Gastrocnemius medialis (tissue), 4 donors: ENCODE data around the gene KLHL6. TPM values are rescaled to one million over a fixed set of nuclear protein-coding genes. Genes with fewer than 3 reads are reported as not detected.
A peak's percentile ranks its signal among the peaks of the same experiment; 100 is the strongest.
"Not testable (repeated sequence)": the region's sequence is repeated elsewhere in the genome, so short reads cannot be mapped to it uniquely, and the experiment has no call there.

Experiments used
- ATAC-seq, 2 donors: fragments of 150-250 bp; one replicate each; pipeline ENCODE4 v1.9.1; 2016
- DNase-seq, 2 donors: peaks; one replicate each; pipeline ENCODE4 v3.0.0-alpha.2; 2019
- H3K27ac ChIP-seq, 4 donors: fragments of 200-600 bp; sonication (generic); 1 replicate in 1 of 4; 2 replicates in 3 of 4; pipeline ENCODE4 v1.5.1; 2016 to 2018; ENCODE audit warnings: mild to moderate bottlenecking in 2 of 4, moderate library complexity in 1 of 4
- H3K27me3 ChIP-seq, 3 donors: fragments of 200-600 bp; sonication (generic) in 2 of 3; 1 replicate in 1 of 3; 2 replicates in 2 of 3; pipeline versions ENCODE4 v1.5.1 to v1.6.0; 2016 to 2019; ENCODE audit warnings: mild to moderate bottlenecking in 1 of 3, moderate library complexity in 1 of 3
- H3K36me3 ChIP-seq, 2 donors: fragments of 200-600 bp; sonication (generic) in 1 of 2; one replicate each; pipeline ENCODE4 v1.5.1; 2017 to 2018
- H3K4me1 ChIP-seq, 2 donors: fragments of 200-600 bp; sonication (generic) in 1 of 2; one replicate each; pipeline ENCODE4 v1.5.1; 2016 to 2017; ENCODE audit warnings: mild to moderate bottlenecking in 2 of 2
- H3K4me3 ChIP-seq, 4 donors: fragments of 200-600 bp; sonication (generic) in 3 of 4; 1 replicate in 1 of 4; 2 replicates in 3 of 4; pipeline ENCODE4 v1.5.1; 2016 to 2019; ENCODE audit warnings: mild to moderate bottlenecking in 2 of 4
- H3K9me3 ChIP-seq, 3 donors: fragments of 200-600 bp; sonication (generic) in 2 of 3; 1 replicate in 1 of 3; 2 replicates in 2 of 3; pipeline ENCODE4 v1.5.1; 2016 to 2019
- POLR2A ChIP-seq, 2 donors: fragments of 450-650 bp; IDR thresholded peaks; one replicate each; pipeline ENCODE4 v1.6.1; 2017; ENCODE audit warnings: antibody characterized with exemption in 2 of 2, mild to moderate bottlenecking in 2 of 2, moderate library complexity in 2 of 2
- in situ Hi-C, 4 donors: fragments of 200-750 bp; cut with MboI; loops; one replicate each; pipeline versions ENCODE4 v1.15.0 to v1.8.0; 2017; ENCODE audit warnings: low sequenced_read_pairs in 4 of 4
- intact Hi-C: fragments of 100-400 bp; cut with DNase I; formaldehyde crosslinking; loops from one replicate; pipeline ENCODE4 v1.15.1; 2023; ENCODE audit warnings: low total_unique reads
- total RNA-seq, 4 donors: library from RNA; depleted of rRNA; stranded (reverse); fragments of >200 nt; gene quantifications; one replicate each; pipeline versions ENCODE4 v1.1.0 to v1.2.3, GENCODE V29; 2016
- TF ChIP-seq, protein P1 (sequence below), 5 experiments: fragments of 450-650 bp in 3 of 5; fragments of 200-600 bp in 2 of 5; sonication (generic) in 2 of 5; IDR thresholded peaks in 4 of 5; conservative IDR thresholded peaks in 1 of 5; 1 replicate in 4 of 5; 2 replicates in 1 of 5; pipeline ENCODE4 v1.5.1; 2016 to 2019; ENCODE audit warnings: antibody characterized with exemption in 5 of 5, mild to moderate bottlenecking in 3 of 5, moderate library complexity in 3 of 5

Gene KLHL6
- total RNA-seq, 4 donors from 2014 or later, result 0.15 to 0.31 (median 0.30) TPM

DNA sequence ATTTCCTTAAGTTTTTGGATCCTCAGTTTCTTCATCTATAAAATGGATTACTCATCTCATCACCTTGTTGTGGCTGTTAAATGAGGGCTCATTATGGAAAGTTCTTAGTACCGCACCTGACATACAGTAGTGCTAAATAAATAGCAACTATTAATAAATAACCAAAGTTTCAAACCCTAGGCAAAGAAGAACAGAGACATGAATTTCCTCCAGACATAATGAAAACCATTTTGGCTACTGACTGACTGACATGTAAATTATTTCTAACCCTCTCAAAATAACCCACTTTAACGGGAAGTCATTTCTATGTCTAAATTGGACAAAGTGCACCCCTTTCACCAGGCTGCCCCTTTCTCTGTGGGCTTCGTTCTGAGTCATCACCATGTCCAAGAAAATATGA lies 17.4 kb upstream of the KLHL6 start:
- TF ChIP-seq POLR2A (IDR thresholded peaks at IDR 0.05), result no peak
- TF ChIP-seq, protein P1, sequence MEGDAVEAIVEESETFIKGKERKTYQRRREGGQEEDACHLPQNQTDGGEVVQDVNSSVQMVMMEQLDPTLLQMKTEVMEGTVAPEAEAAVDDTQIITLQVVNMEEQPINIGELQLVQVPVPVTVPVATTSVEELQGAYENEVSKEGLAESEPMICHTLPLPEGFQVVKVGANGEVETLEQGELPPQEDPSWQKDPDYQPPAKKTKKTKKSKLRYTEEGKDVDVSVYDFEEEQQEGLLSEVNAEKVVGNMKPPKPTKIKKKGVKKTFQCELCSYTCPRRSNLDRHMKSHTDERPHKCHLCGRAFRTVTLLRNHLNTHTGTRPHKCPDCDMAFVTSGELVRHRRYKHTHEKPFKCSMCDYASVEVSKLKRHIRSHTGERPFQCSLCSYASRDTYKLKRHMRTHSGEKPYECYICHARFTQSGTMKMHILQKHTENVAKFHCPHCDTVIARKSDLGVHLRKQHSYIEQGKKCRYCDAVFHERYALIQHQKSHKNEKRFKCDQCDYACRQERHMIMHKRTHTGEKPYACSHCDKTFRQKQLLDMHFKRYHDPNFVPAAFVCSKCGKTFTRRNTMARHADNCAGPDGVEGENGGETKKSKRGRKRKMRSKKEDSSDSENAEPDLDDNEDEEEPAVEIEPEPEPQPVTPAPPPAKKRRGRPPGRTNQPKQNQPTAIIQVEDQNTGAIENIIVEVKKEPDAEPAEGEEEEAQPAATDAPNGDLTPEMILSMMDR (IDR thresholded peaks at IDR 0.05 in 4 of 5, conservative IDR thresholded peaks at IDR 0.05 in 1 of 5), result no peak

DNA sequence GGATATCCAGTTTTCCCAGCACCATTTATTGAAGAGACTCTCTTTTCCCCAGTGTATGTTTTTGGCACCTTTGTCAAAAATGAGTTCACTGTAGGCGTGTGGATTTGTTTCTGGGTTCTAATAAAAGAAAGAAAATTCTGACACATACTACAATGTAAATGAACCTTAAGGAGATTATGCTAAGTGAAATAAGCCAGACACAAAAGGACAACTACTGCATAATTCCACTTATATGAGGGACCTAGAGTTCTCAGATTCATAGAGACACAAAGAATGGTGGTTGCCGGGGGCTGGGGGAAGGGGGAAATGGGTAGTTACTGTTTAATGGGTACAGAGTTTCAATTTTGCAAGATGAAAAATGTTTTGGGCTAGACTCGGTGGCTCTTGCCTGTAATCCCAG lies 14.7 kb upstream of the KLHL6 start:
- H3K27me3 ChIP-seq, in situ Hi-C loops, H3K9me3 ChIP-seq, H3K4me3 ChIP-seq, H3K36me3 ChIP-seq, intact Hi-C loops, DNase-seq, H3K4me1 ChIP-seq, H3K27ac ChIP-seq, ATAC-seq: not testable (repeated sequence)

More for the DNA sequence above, 17.4 kb upstream of the KLHL6 start:
- intact Hi-C loops, result no loop called here
- ATAC-seq, result no peak
- in situ Hi-C loops, result no loop called here
- Histone ChIP-seq H3K4me1 (no peaks in the 10 kb centered on the region), H3K9me3 (no peaks in the 10 kb centered on the region), H3K4me3 (no peak overlapping the region), H3K27me3 (no peaks in the 10 kb centered on the region), H3K27ac (no peak overlapping the region), H3K36me3 (no peaks in the 10 kb centered on the region)
- DNase-seq, result no peak

DNA sequence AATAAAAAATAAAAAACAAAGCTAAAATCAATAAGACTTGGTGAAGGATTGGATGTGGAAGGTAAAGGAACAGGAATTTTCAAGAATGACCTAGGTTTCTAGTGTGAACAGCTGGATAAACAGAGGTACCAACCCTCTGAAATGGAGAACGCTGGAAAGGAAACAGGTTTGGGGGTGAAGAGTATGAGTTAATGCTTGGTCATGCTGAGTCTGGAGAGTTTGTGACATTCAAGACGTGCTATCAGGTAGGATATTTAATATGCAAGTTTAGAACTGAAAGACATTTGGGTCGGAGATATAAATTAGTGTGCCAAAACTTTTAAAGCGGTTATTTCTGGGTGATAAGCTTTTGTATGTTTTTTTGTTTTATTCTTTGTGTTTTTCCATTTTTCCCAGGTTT lies 11.4 kb upstream of the KLHL6 start:
- no peaks in the 10 kb centered on the region for H3K36me3 ChIP-seq
- H3K4me1 ChIP-seq, result peaks cover 6 to 9% of the 10 kb centered on the region in 2 donors
- ATAC-seq, result no peak
- H3K4me3 ChIP-seq, result no peak overlapping the region
- no peak for DNase-seq
- H3K27ac ChIP-seq, result no peak overlapping the region
- no peaks in the 10 kb centered on the region for H3K27me3 ChIP-seq
- H3K9me3 ChIP-seq, result no peaks in the 10 kb centered on the region
- TF ChIP-seq POLR2A (IDR thresholded peaks at IDR 0.05), result no peak
- TF ChIP-seq, protein P1 (IDR thresholded peaks at IDR 0.05 in 4 of 5, conservative IDR thresholded peaks at IDR 0.05 in 1 of 5), result no peak
- in situ Hi-C loops, result no loop called here
- intact Hi-C loops, result no loop called here

DNA sequence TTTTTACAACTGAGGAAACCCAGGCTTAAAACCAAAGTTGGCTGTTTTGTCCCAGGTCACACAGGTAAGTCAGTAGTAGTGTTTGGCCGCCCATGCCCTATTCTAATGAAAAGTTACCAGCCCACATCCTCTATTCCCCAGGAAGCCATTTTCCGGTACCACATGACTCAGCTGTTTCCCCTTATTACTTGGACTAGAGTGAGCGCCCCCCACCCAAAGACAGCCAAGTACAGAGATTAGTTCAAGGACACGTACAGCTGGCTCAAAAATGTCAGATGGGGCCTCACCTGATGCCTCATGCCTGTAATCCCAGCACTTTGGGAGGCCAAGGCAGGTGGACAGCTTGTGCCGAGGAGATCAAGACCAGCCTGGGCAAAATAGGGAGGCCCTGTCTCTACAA lies 8.5 kb upstream of the KLHL6 start:
- in situ Hi-C loops, result no loop called here

DNA sequence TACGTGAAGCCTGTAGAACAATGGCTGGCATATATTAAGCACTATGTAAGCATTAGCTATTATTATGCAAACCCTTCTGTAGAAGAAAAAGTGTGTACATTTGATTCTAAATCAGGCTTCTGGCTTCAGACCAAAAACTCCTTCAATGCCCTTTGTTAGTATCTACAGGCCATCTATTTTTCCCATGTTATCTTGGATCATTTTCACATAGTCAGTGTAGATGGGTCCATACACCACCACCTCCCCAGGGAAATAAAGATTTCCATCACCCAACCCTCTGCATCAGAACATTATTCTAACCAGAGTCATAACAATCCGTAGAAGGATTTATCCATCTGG lies 8.0 kb upstream of the KLHL6 start:
- Histone ChIP-seq H3K27ac (peak overlapping the region; percentile 47 to 71 (median 66)), H3K9me3 (no peaks in the 10 kb centered on the region), H3K4me3 (peak overlapping the region in 1 of 4 donors; percentile 6), H3K27me3 (no peaks in the 10 kb centered on the region), H3K36me3 (no peaks in the 10 kb centered on the region), H3K4me1 (peaks cover 6 to 9% of the 10 kb centered on the region in 2 donors)
- in situ Hi-C loops (no loop called here), intact Hi-C loops (loop anchor here (5.0 kb wide), 1 partner anchor 64 kb away; no protein-coding TSS in a partner anchor)
- DNase-seq (no peak), ATAC-seq (peak in 1 of 2 donors; percentile 9)
- no peak for TF ChIP-seq POLR2A (IDR thresholded peaks at IDR 0.05)
- TF ChIP-seq, protein P1 (IDR thresholded peaks at IDR 0.05 in 4 of 5, conservative IDR thresholded peaks at IDR 0.05 in 1 of 5), result no peak

More for the DNA sequence above, 8.5 kb upstream of the KLHL6 start:
- Histone ChIP-seq H3K27ac (peak overlapping the region; percentile 23 to 71 (median 66)), H3K4me3 (no peak overlapping the region), H3K4me1 (peaks cover 6 to 9% of the 10 kb centered on the region in 2 donors), H3K36me3 (no peaks in the 10 kb centered on the region), H3K27me3 (no peaks in the 10 kb centered on the region), H3K9me3 (no peaks in the 10 kb centered on the region)
- no peak for DNase-seq
- TF ChIP-seq POLR2A (IDR thresholded peaks at IDR 0.05), result no peak
- TF ChIP-seq, protein P1 (IDR thresholded peaks at IDR 0.05 in 4 of 5, conservative IDR thresholded peaks at IDR 0.05 in 1 of 5), result no peak
- intact Hi-C loops, result loop anchor here (5.0 kb wide), 1 partner anchor 63 kb away; no protein-coding TSS in a partner anchor
- no peak for ATAC-seq
